ENCODE data around the gene TOMM34. TPM values are rescaled to one million over a fixed set of nuclear protein-coding genes. Genes with fewer than 3 reads are reported as not detected.

Gene TOMM34
- total and polyA plus RNA-seq, 2 of the 13 experiments (the other 11 are each of a cell fraction or from before 2014, with no cell fraction given), result 36.2 to 52.0 TPM

GRCh38 chr20:44966030-44966961, 6.1 kb upstream of the TOMM34 start, which contains the start of gene STK4 (continued):
- TF ChIP-seq TBX3 (IDR thresholded peaks at IDR 0.05; ENCODE audit: borderline replicate concordance) (0 out of 2 replicates have a peak, but pooled peaks have one; percentile 16), PHF8 (CRISPR knock-in tag; IDR thresholded peaks at IDR 0.05) (peak; percentile 95), HDAC2 (CRISPR knock-in tag; IDR thresholded peaks at IDR 0.05) (peak; percentile 91), IRF2 (CRISPR knock-in tag; IDR thresholded peaks at IDR 0.05) (peak; percentile 96), FOXP4 (CRISPR knock-in tag; IDR thresholded peaks at IDR 0.05) (peak; percentile 85), ZNF547 (CRISPR knock-in tag; IDR thresholded peaks at IDR 0.05) (peak; percentile 98), ZMYM2 (CRISPR knock-in tag; IDR thresholded peaks at IDR 0.05) (no peak; the same call in 1 of the 2 replicates), ZNF136 (CRISPR knock-in tag; IDR thresholded peaks at IDR 0.05; ENCODE audit: low read depth) (peak; percentile 97), RAD21 (CRISPR knock-in tag; IDR thresholded peaks at IDR 0.05) (no peak; the same call in none of the 2 replicates), GLMP (CRISPR knock-in tag; IDR thresholded peaks at IDR 0.05; ENCODE audit: borderline replicate concordance) (no peak), ZNF335 (CRISPR knock-in tag; IDR thresholded peaks at IDR 0.05) (peak; percentile 78), GMEB2 (CRISPR knock-in tag; IDR thresholded peaks at IDR 0.05; ENCODE audit: low read depth) (peak; percentile 85; the same call in 1 of the 2 replicates), ZNF232 (CRISPR knock-in tag; IDR thresholded peaks at IDR 0.05; ENCODE audit: borderline replicate concordance) (peak; percentile 80; the same call in 1 of the 2 replicates), ZNF652 (CRISPR knock-in tag; IDR thresholded peaks at IDR 0.05; ENCODE audit: borderline replicate concordance, low read depth) (no peak; the same call in 1 of the 2 replicates), SMARCE1 (IDR thresholded peaks at IDR 0.05; ENCODE audit: borderline replicate concordance) (no peak), ZNF703 (CRISPR knock-in tag; IDR thresholded peaks at IDR 0.05; ENCODE audit: borderline replicate concordance) (0 out of 2 replicates have a peak, but pooled peaks have one; percentile 3), CHD4 (IDR thresholded peaks at IDR 0.05; ENCODE audit: borderline replicate concordance, low read length) (peak; percentile 85), ZNF589 (CRISPR knock-in tag; conservative IDR thresholded peaks at IDR 0.05) (no peak; the same call in 1 of the 2 replicates), CHD2 (IDR thresholded peaks at IDR 0.05; ENCODE audit: low read depth, low read length) (peak; percentile 28; the same call in 1 of the 2 replicates), ZNF746 (CRISPR knock-in tag; IDR thresholded peaks at IDR 0.05) (peak; percentile 87), RBAK (CRISPR knock-in tag; IDR thresholded peaks at IDR 0.05) (peak; percentile 56; the same call in 1 of the 2 replicates), MYNN (CRISPR knock-in tag; IDR thresholded peaks at IDR 0.05; ENCODE audit: low read depth) (no peak; the same call in none of the 2 replicates), DBP (CRISPR knock-in tag; IDR thresholded peaks at IDR 0.05; ENCODE audit: not compliant biosample characterization) (no peak), ZFP1 (CRISPR knock-in tag; IDR thresholded peaks at IDR 0.05) (peak; percentile 74), ZMAT3 (CRISPR knock-in tag; conservative IDR thresholded peaks at IDR 0.05) (peak; percentile 88)
